Tibial nerve (tissue), 4 donors: ENCODE data around the gene ZNF331. TPM values are rescaled to one million over a fixed set of nuclear protein-coding genes. Genes with fewer than 3 reads are reported as not detected.

ENCODE experiments used
- DNase-seq, 2 donors: peaks; one replicate each; pipeline ENCODE4 v3.0.0-alpha.2; 2019; ENCODE audit warnings: low spot score in 2 of 2
- H3K27ac ChIP-seq, 4 donors: fragments of 200-600 bp; sonication (generic) in 3 of 4; one replicate each; pipeline ENCODE4 v1.5.1; 2017 to 2019; ENCODE audit warnings: mild to moderate bottlenecking in 1 of 4
- H3K27me3 ChIP-seq, 2 donors: fragments of 200-600 bp; sonication (generic) in 1 of 2; one replicate each; pipeline versions ENCODE4 v1.5.1 to v1.6.0; 2017 to 2019
- H3K36me3 ChIP-seq, 3 donors: fragments of 200-600 bp; sonication (generic); one replicate each; pipeline ENCODE4 v1.5.1; 2018 to 2019
- H3K4me1 ChIP-seq, 4 donors: fragments of 200-600 bp; sonication (generic) in 3 of 4; one replicate each; pipeline ENCODE4 v1.5.1; 2017 to 2019
- H3K4me3 ChIP-seq, 4 donors: fragments of 200-600 bp; sonication (generic) in 3 of 4; one replicate each; pipeline ENCODE4 v1.5.1; 2017 to 2019; ENCODE audit warnings: mild to moderate bottlenecking in 1 of 4, moderate library complexity in 1 of 4
- H3K9me3 ChIP-seq, 4 donors: fragments of 200-600 bp; sonication (generic) in 3 of 4; one replicate each; pipeline ENCODE4 v1.5.1; 2017 to 2019
- CTCF ChIP-seq, 5 experiments: fragments of 200-600 bp in 3 of 5; fragments of 450-650 bp in 2 of 5; sonication (generic) in 3 of 5; IDR thresholded peaks; one replicate each; pipeline ENCODE4 v1.5.1; 2016 to 2019; ENCODE audit warnings: antibody characterized with exemption in 5 of 5, mild to moderate bottlenecking in 3 of 5, moderate library complexity in 2 of 5
- EP300 ChIP-seq, 2 donors: sonication (generic); formaldehyde crosslinking; IDR thresholded peaks; one replicate each; pipeline ENCODE4 v1.6.1; 2017; ENCODE audit warnings: antibody characterized with exemption in 2 of 2, mild to moderate bottlenecking in 1 of 2
- POLR2A ChIP-seq, 2 donors: fragments of 450-650 bp; IDR thresholded peaks; one replicate each; pipeline ENCODE4 v1.6.1; 2017; ENCODE audit warnings: antibody characterized with exemption in 2 of 2, mild to moderate bottlenecking in 2 of 2, moderate library complexity in 2 of 2
- WGBS, 2 donors: methylation state at CpG; one replicate each; pipeline ENCODE4 v1.1.5; 2018; 5-methylcytosine and 5-hydroxymethylcytosine counted together
- total RNA-seq, 4 donors: library from RNA; depleted of rRNA; stranded (reverse); fragments of >200 nt; gene quantifications; one replicate each; pipeline ENCODE4 v1.1.0, GENCODE V29; 2016

Gene ZNF331
- total RNA-seq, 4 donors from 2014 or later: 27.3 to 46.8 (median 32.9) TPM

- H3K9me3 ChIP-seq: peaks cover 0 to 18% (median 4%) of the 10 kb centered on the region in 4 donors
- no peak overlapping the region for H3K4me3 ChIP-seq
- DNase-seq: no peak
- WGBS, 2 donors: 97 to 100% methylated on average over 2 of the region's 2 CpGs
- peaks cover 0 to 11% (median 0%) of the 10 kb centered on the region in 3 donors for H3K36me3 ChIP-seq
- no peaks in the 10 kb centered on the region for H3K27me3 ChIP-seq
- peaks cover 0 to 11% (median 7%) of the 10 kb centered on the region in 4 donors for H3K4me1 ChIP-seq
- no peak for TF ChIP-seq EP300 (IDR thresholded peaks at IDR 0.05)
- TF ChIP-seq POLR2A (IDR thresholded peaks at IDR 0.05): no peak
- no peak for TF ChIP-seq CTCF (IDR thresholded peaks at IDR 0.05)
- H3K27ac ChIP-seq: no peak overlapping the region
Measured at GRCh38 chr19:53525922-53526321, 12.0 kb upstream of the ZNF331 start.

- no peaks in the 10 kb centered on the region for H3K27me3 ChIP-seq
- peaks cover 0 to 11% (median 0%) of the 10 kb centered on the region in 3 donors for H3K36me3 ChIP-seq
- no peaks in the 10 kb centered on the region for H3K4me1 ChIP-seq
- H3K4me3 ChIP-seq: no peak overlapping the region
- peaks cover 0 to 12% (median 3%) of the 10 kb centered on the region in 4 donors for H3K9me3 ChIP-seq
- TF ChIP-seq CTCF (IDR thresholded peaks at IDR 0.05) (no peak), EP300 (IDR thresholded peaks at IDR 0.05) (no peak), POLR2A (IDR thresholded peaks at IDR 0.05) (no peak)
- WGBS, 2 donors: 97% methylated on average over 8 of the region's 8 CpGs
- no peak for DNase-seq
- H3K27ac ChIP-seq: no peak overlapping the region
Measured at GRCh38 chr19:53530622-53531021, 7.3 kb upstream of the ZNF331 start.

- Histone ChIP-seq H3K27ac (no peak overlapping the region), H3K4me3 (no peak overlapping the region), H3K9me3 (peaks cover 0 to 4% (median 0%) of the 10 kb centered on the region in 4 donors), H3K27me3 (no peaks in the 10 kb centered on the region), H3K36me3 (peaks cover 0 to 6% (median 0%) of the 10 kb centered on the region in 3 donors), H3K4me1 (no peaks in the 10 kb centered on the region)
- TF ChIP-seq CTCF (IDR thresholded peaks at IDR 0.05): no peak
- no peak for TF ChIP-seq POLR2A (IDR thresholded peaks at IDR 0.05)
- no peak for TF ChIP-seq EP300 (IDR thresholded peaks at IDR 0.05)
- whole genome bisulfite sequencing, 2 donors: 87 to 92% methylated on average over 4 of the region's 4 CpGs
- no peak for DNase-seq
Measured at GRCh38 chr19:53531457-53531856, 6.5 kb upstream of the ZNF331 start.

GRCh38 chr19:53532362-53532761, 5.6 kb upstream of the ZNF331 start:
- WGBS, 2 donors: 100% methylated on average over 1 of the region's 1 CpG

GRCh38 chr19:53536225-53536548, 1.8 kb upstream of the ZNF331 start:
- H3K36me3 ChIP-seq: peaks cover 0 to under 1% (median 0%) of the 10 kb centered on the region in 3 donors
- no peak for DNase-seq
- H3K4me3 ChIP-seq: no peak overlapping the region
- H3K27me3 ChIP-seq: no peaks in the 10 kb centered on the region
- peaks cover 0 to 5% (median 0%) of the 10 kb centered on the region in 4 donors for H3K4me1 ChIP-seq
- H3K9me3 ChIP-seq: no peaks in the 10 kb centered on the region
- TF ChIP-seq CTCF (IDR thresholded peaks at IDR 0.05) (no peak), POLR2A (IDR thresholded peaks at IDR 0.05) (no peak), EP300 (IDR thresholded peaks at IDR 0.05) (no peak)
- H3K27ac ChIP-seq: no peak overlapping the region

More at GRCh38 chr19:53532362-53532761, 5.6 kb upstream of the ZNF331 start:
- no peak for DNase-seq
- no peaks in the 10 kb centered on the region for H3K27me3 ChIP-seq
- H3K9me3 ChIP-seq: no peaks in the 10 kb centered on the region
- no peak overlapping the region for H3K27ac ChIP-seq
- no peaks in the 10 kb centered on the region for H3K4me1 ChIP-seq
- H3K36me3 ChIP-seq: peaks cover 0 to 6% (median 0%) of the 10 kb centered on the region in 3 donors
- no peak for TF ChIP-seq EP300 (IDR thresholded peaks at IDR 0.05)
- no peak for TF ChIP-seq POLR2A (IDR thresholded peaks at IDR 0.05)
- no peak for TF ChIP-seq CTCF (IDR thresholded peaks at IDR 0.05)
- no peak overlapping the region for H3K4me3 ChIP-seq
